ENCODE measurements around the gene DRGX. TPM values are rescaled to one million over a fixed set of nuclear protein-coding genes. Genes with fewer than 3 reads are reported as not detected.

The DRGX gene
- total and polyA plus RNA-seq, 2 donors (not counting 3 experiments of a cell fraction or from before 2014, with no cell fraction given): not detected

DNA sequence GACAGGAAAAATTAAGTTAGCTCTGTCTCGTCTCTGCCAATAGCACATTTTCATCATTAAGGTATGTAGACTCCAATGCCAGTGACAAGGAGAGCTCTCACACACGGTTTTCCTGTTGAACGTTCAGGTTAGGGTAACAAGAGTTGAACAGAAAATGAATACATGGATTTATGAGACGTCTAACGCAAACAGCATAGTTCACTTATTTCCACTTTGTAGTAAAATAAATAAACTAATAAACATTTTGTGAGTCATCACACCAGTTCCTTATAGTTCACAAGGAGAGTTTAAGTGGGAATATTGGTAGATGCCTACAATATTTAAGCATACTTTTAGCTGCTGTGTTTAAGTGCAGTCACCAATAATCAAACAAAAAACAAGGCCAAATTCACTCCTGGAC lies 21.1 kb downstream of the DRGX start:
- no peak overlapping the region for H3K4me3 ChIP-seq (replicated peaks in 1 of 3; ENCODE audit: insufficient read depth in 1 of 3, low read depth in 1 of 3, low read length in 3 of 3)
- H3K9me1 ChIP-seq (replicated peaks; ENCODE audit: control insufficient read depth, extremely low read depth, insufficient read depth, low read length): no peaks in the 10 kb centered on the region
- H3K9me3 ChIP-seq (replicated peaks; ENCODE audit: control insufficient read depth, insufficient read depth, low read length): no peaks in the 10 kb centered on the region
- TF ChIP-seq POLR2A (IDR thresholded peaks at IDR 0.05; ENCODE audit: low read depth, low read length) (no peak), FOS (IDR thresholded peaks at IDR 0.05; ENCODE audit: borderline replicate concordance, insufficient read depth, low read length) (no peak), MYC (IDR thresholded peaks at IDR 0.05; ENCODE audit: low read depth, low read length) (no peak), POLR2AphosphoS5 (IDR thresholded peaks at IDR 0.05; ENCODE audit: insufficient read depth, low read depth, low read length) (no peak), EZH2 (IDR thresholded peaks at IDR 0.05; ENCODE audit: borderline replicate concordance, low read depth, low read length, severe bottlenecking) (no peak), GATA2 (IDR thresholded peaks at IDR 0.05; ENCODE audit: insufficient read depth, insufficient read length, low read depth, low read length) (no peak), JUN (IDR thresholded peaks at IDR 0.05; ENCODE audit: borderline replicate concordance, insufficient read depth, insufficient read length, low read depth) (no peak)
- TF ChIP-seq, protein P1, sequence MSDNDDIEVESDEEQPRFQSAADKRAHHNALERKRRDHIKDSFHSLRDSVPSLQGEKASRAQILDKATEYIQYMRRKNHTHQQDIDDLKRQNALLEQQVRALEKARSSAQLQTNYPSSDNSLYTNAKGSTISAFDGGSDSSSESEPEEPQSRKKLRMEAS (IDR thresholded peaks at IDR 0.05; ENCODE audit: insufficient read depth, insufficient read length): no peak
- TF ChIP-seq, protein P2, sequence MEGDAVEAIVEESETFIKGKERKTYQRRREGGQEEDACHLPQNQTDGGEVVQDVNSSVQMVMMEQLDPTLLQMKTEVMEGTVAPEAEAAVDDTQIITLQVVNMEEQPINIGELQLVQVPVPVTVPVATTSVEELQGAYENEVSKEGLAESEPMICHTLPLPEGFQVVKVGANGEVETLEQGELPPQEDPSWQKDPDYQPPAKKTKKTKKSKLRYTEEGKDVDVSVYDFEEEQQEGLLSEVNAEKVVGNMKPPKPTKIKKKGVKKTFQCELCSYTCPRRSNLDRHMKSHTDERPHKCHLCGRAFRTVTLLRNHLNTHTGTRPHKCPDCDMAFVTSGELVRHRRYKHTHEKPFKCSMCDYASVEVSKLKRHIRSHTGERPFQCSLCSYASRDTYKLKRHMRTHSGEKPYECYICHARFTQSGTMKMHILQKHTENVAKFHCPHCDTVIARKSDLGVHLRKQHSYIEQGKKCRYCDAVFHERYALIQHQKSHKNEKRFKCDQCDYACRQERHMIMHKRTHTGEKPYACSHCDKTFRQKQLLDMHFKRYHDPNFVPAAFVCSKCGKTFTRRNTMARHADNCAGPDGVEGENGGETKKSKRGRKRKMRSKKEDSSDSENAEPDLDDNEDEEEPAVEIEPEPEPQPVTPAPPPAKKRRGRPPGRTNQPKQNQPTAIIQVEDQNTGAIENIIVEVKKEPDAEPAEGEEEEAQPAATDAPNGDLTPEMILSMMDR (IDR thresholded peaks at IDR 0.05; ENCODE audit: extremely low read depth in 1 of 2, insufficient read depth in 1 of 2, low read depth in 1 of 2, low read length in 2 of 2): no peak
- H3K79me2 ChIP-seq (ENCODE audit: control insufficient read depth, insufficient read depth, low read length): no peaks in the 10 kb centered on the region
- H4K20me1 ChIP-seq (replicated peaks; ENCODE audit: control insufficient read depth, extremely low read depth, insufficient read depth, low read length): no peaks in the 10 kb centered on the region
- H3K4me2 ChIP-seq (ENCODE audit: insufficient read depth, low read length): no peak overlapping the region
- POLR2A ChIA-PET: no interaction called here
- peaks cover 1% of the 10 kb centered on the region for H3K4me1 ChIP-seq (ENCODE audit: control insufficient read depth, extremely low read depth, insufficient read depth, low read length)
- CTCF ChIA-PET: no interaction called here
- H3K27me3 ChIP-seq (ENCODE audit: control insufficient read depth in 2 of 2, insufficient read depth in 2 of 2, low read length in 2 of 2): peaks cover 2 to 14% of the 10 kb centered on the region in 2 experiments
- no peak for DNase-seq (ENCODE audit: low read depth, low spot score)
- no peak for FAIRE-seq
- BruUV-seq (replicated peaks): no TSS peak
- no peak overlapping the region for H2AFZ ChIP-seq (ENCODE audit: low read depth, low read length)
- dilution Hi-C loops (cut with MboI; ENCODE audit: extremely low pct_ligation_motif_present, low sequenced_read_pairs): no loop called here
- no peak overlapping the region for H3K27ac ChIP-seq (ENCODE audit: insufficient read depth, low read depth, low read length)
- H3K36me3 ChIP-seq (ENCODE audit: control insufficient read depth in 2 of 2, extremely low read depth in 1 of 2, insufficient read depth in 2 of 2, low read length in 2 of 2): no peaks in the 10 kb centered on the region
- no peak overlapping the region for H3K9ac ChIP-seq (replicated peaks; ENCODE audit: extremely low read depth, insufficient read depth, low read length)
- intact Hi-C loops (cut with micrococcal nuclease): no loop called here

Measured in endothelial cell of umbilical vein (primary cell).